GM04504 (cell line): Measurements from ENCODE around the gene TRIM22.
"Not testable (repeated sequence)": the region's sequence is repeated elsewhere in the genome, so short reads cannot be mapped to it uniquely, and the experiment has no call there.

Experiments
- DNase-seq: peaks from one replicate; pipeline ENCODE4 v3.0.0-alpha.2; 2012; ENCODE audit warnings: low read depth

Gene TRIM22

GRCh38 chr11:5691238-5691963 lies 1.8 kb downstream of the TRIM22 start:
- DNase-seq = not testable (repeated sequence)

- no peak for DNase-seq
Measured at GRCh38 chr11:5691964-5692361, 2.4 kb downstream of the TRIM22 start.

GRCh38 chr11:5694642-5695041 lies 5.1 kb downstream of the TRIM22 start:
- no peak for DNase-seq

- no peak for DNase-seq
Measured at GRCh38 chr11:5695580-5695979, 6.0 kb downstream of the TRIM22 start.

GRCh38 chr11:5696210-5696609 lies 6.6 kb downstream of the TRIM22 start:
- DNase-seq = no peak

- no peak for DNase-seq
Measured at GRCh38 chr11:5698281-5698680, 8.7 kb downstream of the TRIM22 start.

- no peak for DNase-seq
Measured at GRCh38 chr11:5700421-5701054, 10.9 kb downstream of the TRIM22 start.

- DNase-seq = no peak
Measured at GRCh38 chr11:5701055-5701577, 11.5 kb downstream of the TRIM22 start.

- DNase-seq = no peak
Measured at GRCh38 chr11:5703741-5704536, 14.3 kb downstream of the TRIM22 start.

GRCh38 chr11:5705688-5706087 lies 16.1 kb downstream of the TRIM22 start:
- DNase-seq = no peak

- no peak for DNase-seq
Measured at GRCh38 chr11:5712507-5712906, 22.9 kb downstream of the TRIM22 start.

- DNase-seq = no peak
Measured at GRCh38 chr11:5713695-5714094, 24.1 kb downstream of the TRIM22 start.

GRCh38 chr11:5716518-5716917 lies 26.9 kb downstream of the TRIM22 start:
- not testable (repeated sequence) for DNase-seq

GRCh38 chr11:5719703-5720495 lies 30.3 kb downstream of the TRIM22 start:
- no peak for DNase-seq

- no peak for DNase-seq
Measured at GRCh38 chr11:5722622-5723021, 33.0 kb downstream of the TRIM22 start.

GRCh38 chr11:5726351-5726750 lies 36.8 kb downstream of the TRIM22 start:
- DNase-seq = no peak

GRCh38 chr11:5727691-5728090 lies 38.1 kb downstream of the TRIM22 start:
- DNase-seq = no peak

- no peak for DNase-seq
Measured at GRCh38 chr11:5736396-5736795, 46.8 kb downstream of the TRIM22 start, which contains the start of gene OR56B1. TSS of gene OR56B1 (plus strand) at chr11:5736448. CDS start at chr11:5736517, 69 bp downstream.

- no peak for DNase-seq
Measured at GRCh38 chr11:5737091-5737490, 47.5 kb downstream of the TRIM22 start.

- DNase-seq = no peak
Measured at GRCh38 chr11:5737670-5738392, 48.2 kb downstream of the TRIM22 start.

GRCh38 chr11:5738431-5738830 lies 48.8 kb downstream of the TRIM22 start:
- DNase-seq = no peak
